HG02943 (cell line): Measurements from ENCODE around the gene CFAP58.

Experiments used
- ATAC-seq: cut with Tn5 transposase; IDR thresholded peaks from one replicate; pipeline ENCODE4 v1.9.1; 2021; ENCODE audit warnings: mild to moderate bottlenecking, low read depth, moderate library complexity; ENCODE audit not compliant: unreplicated experiment

The CFAP58 gene

DNA sequence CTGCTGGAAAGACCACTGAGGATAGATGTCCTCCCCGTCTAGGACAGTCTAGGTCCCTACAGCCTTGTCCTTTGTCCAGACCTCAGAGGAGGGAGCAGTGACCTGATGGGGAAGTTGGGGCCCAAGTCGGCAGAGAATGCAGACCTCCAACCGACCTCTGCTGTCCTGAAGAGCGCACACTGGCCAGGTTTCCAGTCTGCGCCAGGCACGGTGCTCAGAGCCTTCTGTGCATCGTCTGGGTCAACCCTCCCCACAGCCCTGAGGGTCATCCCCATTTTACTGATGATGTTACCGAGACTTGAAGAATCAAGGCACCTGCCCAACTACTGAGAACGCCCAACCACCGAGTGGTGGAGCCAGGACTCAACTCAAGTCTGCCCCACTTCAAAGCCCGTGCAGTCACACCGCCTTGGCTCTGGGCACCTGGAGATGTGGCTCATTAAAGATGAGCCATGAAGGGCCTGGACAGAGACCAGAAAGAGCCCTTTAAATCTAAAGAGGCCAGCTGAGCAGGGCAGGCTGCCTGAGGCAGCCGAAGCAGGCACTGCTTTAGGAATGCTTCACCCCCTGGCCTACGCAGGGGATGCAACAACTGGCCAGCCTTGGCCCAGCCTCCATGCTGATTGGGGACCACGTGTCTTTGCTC, 19.8 kb upstream of the CFAP58 start:
- ATAC-seq = no peak

DNA sequence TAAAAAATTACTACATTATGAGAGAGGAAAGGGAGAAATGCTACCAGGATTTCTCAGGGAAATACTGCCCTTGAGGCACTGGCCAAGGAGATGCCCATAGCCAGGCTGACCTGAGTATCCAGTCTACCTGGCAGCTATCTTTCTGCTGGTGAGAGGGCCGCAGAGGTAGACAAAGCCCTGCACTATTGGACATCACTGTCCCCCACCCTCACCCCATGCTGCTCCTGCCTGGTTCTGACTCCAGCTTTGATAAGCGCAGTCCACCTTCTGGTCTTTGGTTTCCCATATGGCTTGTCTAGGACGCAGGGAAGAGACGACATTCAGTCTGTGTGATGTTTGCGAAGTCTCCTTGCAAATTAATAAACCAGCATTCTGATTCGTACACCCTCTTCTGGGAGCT, 19.1 kb upstream of the CFAP58 start:
- no peak for ATAC-seq

- no peak for ATAC-seq
Observed at GRCh38 chr10:104334965-104335650, 18.5 kb upstream of the CFAP58 start.

GRCh38 chr10:104336821-104337467, 16.7 kb upstream of the CFAP58 start:
- ATAC-seq = peak; percentile 17

- peak; percentile 42 for ATAC-seq
Observed at GRCh38 chr10:104337521-104337984, 16.1 kb upstream of the CFAP58 start.

DNA sequence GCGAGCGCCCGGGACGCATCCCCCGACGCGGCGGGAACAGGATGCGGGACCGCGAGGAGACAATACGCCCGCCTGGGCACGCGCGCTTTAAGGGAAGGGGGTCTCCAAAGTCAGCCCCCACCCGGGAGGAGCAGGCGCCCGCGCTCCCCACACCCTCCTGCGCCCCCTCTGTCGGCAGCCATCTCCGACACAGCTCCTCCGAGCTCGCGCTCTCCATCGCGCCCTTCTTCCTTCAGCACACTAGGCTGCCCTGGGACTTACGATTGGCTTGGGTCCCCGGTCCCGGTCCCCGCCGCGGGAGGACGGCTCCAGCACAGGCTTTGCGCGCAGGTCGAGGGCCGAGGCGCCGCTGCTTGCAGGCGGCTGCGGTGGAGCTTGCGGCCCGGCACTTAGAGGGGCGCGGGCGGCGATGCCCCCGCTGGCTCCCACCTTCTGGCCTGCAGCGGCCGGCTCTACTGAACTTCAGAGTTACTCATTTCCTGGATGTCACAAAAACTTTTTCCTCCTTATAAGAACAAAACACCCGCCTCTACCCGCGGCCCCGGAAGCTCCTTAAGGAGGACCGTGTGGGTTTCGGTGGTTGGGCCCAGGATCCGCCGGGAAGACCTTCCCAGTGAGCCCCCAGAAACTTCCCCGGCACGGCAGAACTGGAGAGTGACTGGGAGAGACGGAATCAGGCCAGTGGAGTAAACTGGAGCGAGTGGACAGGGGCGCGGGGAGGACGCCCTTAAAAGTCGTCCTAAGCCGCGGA, 15.5 kb upstream of the CFAP58 start, which contains the start of gene ITPRIP:
TSS of gene ITPRIP (minus strand) at position 481 of the 751 bp plus-strand sequence. CDS start 22,414 bp downstream, outside the sequence.
- peak; percentile 68 for ATAC-seq

- no peak for ATAC-seq
Observed at GRCh38 chr10:104339469-104340110, 14.0 kb upstream of the CFAP58 start.

DNA sequence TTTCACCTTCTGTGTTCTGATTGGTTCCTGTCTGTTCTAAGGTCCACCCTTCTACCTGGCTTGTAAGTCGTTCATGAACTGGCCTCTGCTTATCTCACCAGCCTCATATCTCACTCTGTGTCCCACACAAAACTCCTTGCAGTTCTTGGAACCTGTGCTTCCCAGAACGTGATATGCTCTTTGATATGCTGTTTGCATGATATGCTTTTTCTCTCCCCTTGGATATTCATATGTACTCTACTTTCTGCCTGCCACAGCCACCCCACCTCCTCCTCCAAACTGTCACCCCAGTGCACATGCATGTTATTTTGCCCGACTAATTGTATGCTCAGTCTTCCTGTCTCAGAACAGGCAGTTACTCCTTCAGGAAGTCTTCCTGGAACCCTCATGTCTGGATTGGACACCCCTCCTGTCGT, 13.5 kb upstream of the CFAP58 start:
- no peak for ATAC-seq

GRCh38 chr10:104340641-104341040, 13.0 kb upstream of the CFAP58 start:
- no peak for ATAC-seq

DNA sequence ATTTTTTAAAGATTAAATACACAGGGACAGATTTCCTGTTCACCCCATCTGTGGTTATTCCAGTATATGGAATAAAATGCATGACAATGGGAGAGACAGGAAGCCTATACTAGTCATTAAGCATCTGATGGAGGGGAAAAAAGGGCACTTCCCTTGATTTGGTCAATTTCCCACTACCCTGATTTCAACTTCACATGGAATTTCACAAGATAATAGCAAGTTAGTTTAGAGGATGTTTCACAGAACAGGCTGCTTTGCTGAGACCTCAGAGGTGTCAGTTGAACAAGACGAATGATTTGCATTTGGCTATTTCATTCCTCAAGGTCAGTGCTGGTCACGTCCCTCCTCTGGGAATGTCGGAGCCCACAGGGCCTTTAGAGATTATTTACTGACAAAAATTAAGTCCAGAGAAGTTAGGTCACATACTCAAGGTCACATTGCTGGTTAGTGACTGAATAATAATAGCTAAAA, 10.7 kb upstream of the CFAP58 start:
- ATAC-seq = no peak

DNA sequence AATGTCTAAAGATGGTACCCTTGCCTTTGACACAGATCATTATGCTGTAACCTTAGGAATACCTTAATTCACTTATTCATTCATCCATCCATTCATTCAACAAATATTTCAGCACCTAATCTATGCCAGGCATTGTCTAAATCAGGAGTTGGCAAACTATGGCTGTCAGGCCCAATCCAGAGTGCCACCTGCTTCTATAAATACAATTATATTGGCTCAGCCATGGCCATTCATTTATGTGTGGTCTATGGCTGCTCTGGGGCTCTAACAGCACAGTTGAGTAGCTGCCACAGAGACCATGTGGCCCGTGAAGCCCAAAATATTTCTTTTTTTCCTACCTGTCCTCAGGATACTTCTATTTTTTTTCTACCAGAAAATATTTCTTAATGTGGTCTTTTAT, 9.4 kb upstream of the CFAP58 start:
- no peak for ATAC-seq

DNA sequence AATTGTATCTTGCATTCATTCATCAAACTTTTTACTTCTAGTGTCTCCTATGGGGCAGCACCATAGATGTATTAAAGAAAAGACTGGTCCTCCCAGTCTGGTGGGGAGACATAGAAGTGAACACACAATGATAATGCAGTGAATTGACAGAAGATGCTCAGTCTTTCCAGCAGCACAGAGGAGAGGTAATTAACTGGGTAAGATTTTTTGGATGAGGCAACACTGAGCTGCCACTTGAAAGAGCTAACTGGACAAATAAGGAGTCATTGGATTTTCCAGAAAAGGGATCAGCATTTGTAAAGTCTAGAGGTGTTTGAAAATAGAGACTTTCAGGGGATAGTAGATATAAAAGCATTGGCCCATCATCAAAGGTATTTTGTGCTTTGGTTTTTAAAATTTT, 8.1 kb upstream of the CFAP58 start:
- ATAC-seq = no peak

DNA sequence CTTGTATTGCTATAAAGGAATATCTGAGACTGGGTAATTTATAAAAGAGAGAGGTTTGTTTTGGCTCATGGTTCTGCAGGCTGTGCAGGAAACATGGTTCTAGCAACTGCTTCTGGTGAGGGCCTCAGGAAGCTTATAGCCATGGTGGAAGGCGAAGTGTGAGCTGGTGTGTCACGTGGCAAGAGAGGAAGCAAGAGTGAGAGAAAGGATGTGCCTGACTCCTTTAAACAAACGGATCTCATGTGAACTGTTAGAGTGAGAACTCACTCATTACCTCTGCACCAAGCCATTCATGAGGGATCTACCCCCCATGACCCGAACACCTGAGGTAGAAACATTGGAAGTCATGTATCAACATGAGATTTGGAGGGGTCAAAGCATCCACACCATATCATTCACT, 7.7 kb upstream of the CFAP58 start:
- no peak for ATAC-seq

GRCh38 chr10:104347295-104348045, 6.2 kb upstream of the CFAP58 start:
- no peak for ATAC-seq

GRCh38 chr10:104348601-104349000, 5.0 kb upstream of the CFAP58 start:
- no peak for ATAC-seq

- peak; percentile 49 for ATAC-seq
Observed at GRCh38 chr10:104349623-104350126, 4.0 kb upstream of the CFAP58 start.

GRCh38 chr10:104350127-104350635, 3.5 kb upstream of the CFAP58 start:
- ATAC-seq = peak; percentile 49

DNA sequence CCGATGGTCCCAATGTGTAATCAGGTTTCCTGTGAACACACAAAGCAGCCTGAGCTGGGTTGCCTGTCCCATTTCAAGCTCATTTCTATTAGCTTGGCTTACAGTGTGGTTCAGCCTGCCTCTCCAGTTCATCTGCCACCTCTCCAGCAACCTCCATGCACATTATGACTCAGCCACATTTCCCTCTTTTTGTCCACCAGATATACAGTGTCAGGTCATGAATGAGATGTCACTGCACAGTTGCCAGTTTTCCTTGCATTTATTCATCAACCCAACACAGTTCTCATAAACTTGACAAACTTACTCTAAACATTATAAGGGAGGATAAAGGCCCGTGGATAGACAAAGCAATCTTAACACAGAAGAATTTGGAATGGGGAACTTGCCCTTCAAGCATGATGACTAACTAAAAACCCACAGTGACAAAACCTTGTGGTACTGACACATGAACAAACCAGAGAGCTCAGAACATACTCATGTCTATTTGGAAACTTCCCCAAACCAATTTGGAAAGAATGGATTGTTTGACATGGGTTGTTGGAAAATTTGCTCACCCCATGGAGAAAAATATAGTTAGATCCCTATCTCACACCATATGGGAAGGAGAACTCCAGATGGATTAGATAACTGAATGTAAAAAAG, 2.5 kb upstream of the CFAP58 start:
- ATAC-seq = no peak

GRCh38 chr10:104351919-104352318, 1.7 kb upstream of the CFAP58 start:
- ATAC-seq = no peak
